ENCODE measurements around the gene GABBR2.

DNA sequence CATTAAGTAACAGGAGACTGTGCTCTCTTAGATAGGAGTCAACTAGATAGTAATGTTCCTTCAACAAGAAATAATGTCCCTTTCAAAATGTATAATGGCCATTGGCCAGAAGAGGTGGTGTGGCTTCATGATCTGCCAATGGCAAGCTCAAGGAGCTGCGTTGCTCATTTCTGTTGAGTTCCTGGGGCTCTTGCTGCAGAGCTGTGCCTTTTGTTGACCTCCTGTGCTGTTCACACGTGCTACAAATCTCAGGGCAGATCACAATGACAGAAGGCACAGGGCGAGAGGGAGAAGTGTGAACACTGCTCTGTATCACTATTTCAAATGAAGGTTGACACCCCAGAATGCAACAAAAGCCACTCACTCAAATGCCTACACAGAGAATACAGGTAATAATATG is 437.3 kb downstream of the GABBR2 start:
- TF ChIP-seq CTCF (optimal IDR thresholded peaks at IDR 0.05 in 1 of 3, IDR thresholded peaks at IDR 0.05 in 1 of 3, conservative IDR thresholded peaks at IDR 0.05 in 1 of 3; ENCODE audit: extremely low read depth in 1 of 3, insufficient read depth in 2 of 3, low read length in 3 of 3): no peak
- no peak for TF ChIP-seq EZH2 (IDR thresholded peaks at IDR 0.05; ENCODE audit: low read length)
